Ovary (tissue), 9 donors: ENCODE data around the gene LAYN. TPM values are rescaled to one million over a fixed set of nuclear protein-coding genes. Genes with fewer than 3 reads are reported as not detected.

ENCODE experiments used
- DNase-seq, 5 donors: peaks; one replicate each; pipeline ENCODE4 v3.0.0-alpha.2; 2019 to 2020
- H3K27ac ChIP-seq, 2 donors: fragments of 200-600 bp; one replicate each; pipeline versions ENCODE4 v1.5.1 to v1.8.0; 2019 to 2022
- H3K27me3 ChIP-seq: fragments of 200-600 bp; one replicate; pipeline ENCODE4 v1.8.0; 2022
- H3K36me3 ChIP-seq: fragments of 200-600 bp; sonication (generic); one replicate; pipeline ENCODE4 v1.5.1; 2019
- H3K4me1 ChIP-seq: one replicate; pipeline ENCODE4 v1.8.1; 2013; ENCODE audit warnings: mild to moderate bottlenecking, moderate library complexity; ENCODE audit not compliant: insufficient read depth
- H3K4me3 ChIP-seq: fragments of 200-600 bp; sonication (generic); one replicate; pipeline ENCODE4 v1.5.1; 2017
- H3K9me3 ChIP-seq, 2 donors: fragments of 200-600 bp in 1 of 2; sonication (generic) in 1 of 2; one replicate each; pipeline versions ENCODE4 v1.5.1 to v1.8.1; 2013 to 2019; ENCODE audit warnings: mild to moderate bottlenecking in 1 of 2, moderate library complexity in 1 of 2
- EP300 ChIP-seq: sonication (generic); formaldehyde crosslinking; IDR thresholded peaks from one replicate; pipeline ENCODE4 v1.6.1; 2017; ENCODE audit warnings: antibody characterized with exemption
- POLR2A ChIP-seq: fragments of 450-650 bp; IDR thresholded peaks from one replicate; pipeline ENCODE4 v1.6.1; 2017; ENCODE audit warnings: antibody characterized with exemption, mild to moderate bottlenecking, moderate library complexity
- WGBS, 3 donors: extraction: QIAGEN DNeasy Blood & Tissue Kit in 1 of 3; methylation state at CpG; one replicate each; pipeline versions ENCODE4 v1.1.5 to v1.1.7; 2013 to 2017; 5-methylcytosine and 5-hydroxymethylcytosine counted together
- intact Hi-C, 4 donors: fragments of 100-400 bp; cut with DNase I; formaldehyde crosslinking; loops; one replicate each; pipeline versions ENCODE4 v1.11.0 to v1.15.1; 2022 to 2023
- polyA plus RNA-seq, 2 donors: library from polyadenylated mRNA; stranded (reverse); fragments of 200-250 nt in 1 of 2; fragments of 350-450 nt in 1 of 2; fragmentation: Illumina TruSeq in 1 of 2; extraction: RNeasy Lipid Tissue Mini Kit (QIAGEN cat#74804) in 1 of 2; gene quantifications; one replicate each; pipeline ENCODE4 v1.2.3, GENCODE V29; 2013 to 2014
- total RNA-seq, 7 donors: library from RNA; depleted of rRNA in 2 of 7; stranded (reverse); fragments of >200 nt in 2 of 7; fragmentation: NEBNext Ultra II Directional in 3 of 7; extraction: Animal tissue kit (Norgen Biotek cat#: 25700) in 3 of 7; gene quantifications; one replicate each; pipeline versions ENCODE4 v1.1.0 to v1.2.4, GENCODE V29; 2016 to 2023
- TF ChIP-seq, protein P1 (sequence below), 3 donors: fragments of 450-650 bp in 2 of 3; fragments of 200-600 bp in 1 of 3; IDR thresholded peaks; one replicate each; pipeline versions ENCODE4 v1.5.1 to v1.8.0; 2016 to 2022; ENCODE audit warnings: antibody characterized with exemption in 3 of 3, mild to moderate bottlenecking in 1 of 3
- donor health status: DM: no; HTN: no; CAD: no; lungs with moderate emphysema.
- donor health status: DM: no; HTN: no; CAD: no.
- donor health status: Bipolar disorder and iron deficiency.
- donor health status: DM: yes; HTN: yes; CAD: no.
- donor health status: DM: no; HTN: no; CAD: no.
- donor health status: DM: yes; HTN: yes; CAD: no.

LAYN gene
- total and polyA plus RNA-seq, 9 donors, result 17.8 to 45.7 (median 29.1) TPM

DNA sequence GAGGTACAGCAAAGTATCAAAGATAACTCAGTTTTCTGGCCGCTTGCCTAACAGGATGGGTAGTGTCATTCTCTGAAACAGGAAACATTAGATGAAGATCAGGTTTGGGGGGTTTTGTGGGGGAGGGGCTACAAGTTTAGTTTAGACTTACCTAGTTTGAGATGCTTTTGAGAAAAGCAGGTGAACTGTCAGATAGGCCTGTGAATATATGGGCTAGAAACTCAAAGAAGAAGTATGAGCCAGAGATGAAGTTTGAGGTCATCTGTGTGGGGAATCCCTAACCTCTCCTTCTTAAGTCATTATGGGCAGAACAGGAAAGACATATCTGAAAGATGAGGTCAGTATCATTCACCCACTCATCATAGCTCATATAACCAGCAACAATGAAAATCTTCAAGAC lies 14.0 kb upstream of the LAYN start:
- DNase-seq, result no peak
- Histone ChIP-seq H3K27me3 (no peaks in the 10 kb centered on the region), H3K27ac (no peak overlapping the region), H3K9me3 (no peaks in the 10 kb centered on the region), H3K4me3 (no peak overlapping the region), H3K4me1 (no peaks in the 10 kb centered on the region), H3K36me3 (no peaks in the 10 kb centered on the region)
- 86 to 95% (median 92%) methylated on average over 1 of the region's 1 CpG for WGBS, 3 donors
- TF ChIP-seq EP300 (no peak), POLR2A (no peak)
- TF ChIP-seq, protein P1, sequence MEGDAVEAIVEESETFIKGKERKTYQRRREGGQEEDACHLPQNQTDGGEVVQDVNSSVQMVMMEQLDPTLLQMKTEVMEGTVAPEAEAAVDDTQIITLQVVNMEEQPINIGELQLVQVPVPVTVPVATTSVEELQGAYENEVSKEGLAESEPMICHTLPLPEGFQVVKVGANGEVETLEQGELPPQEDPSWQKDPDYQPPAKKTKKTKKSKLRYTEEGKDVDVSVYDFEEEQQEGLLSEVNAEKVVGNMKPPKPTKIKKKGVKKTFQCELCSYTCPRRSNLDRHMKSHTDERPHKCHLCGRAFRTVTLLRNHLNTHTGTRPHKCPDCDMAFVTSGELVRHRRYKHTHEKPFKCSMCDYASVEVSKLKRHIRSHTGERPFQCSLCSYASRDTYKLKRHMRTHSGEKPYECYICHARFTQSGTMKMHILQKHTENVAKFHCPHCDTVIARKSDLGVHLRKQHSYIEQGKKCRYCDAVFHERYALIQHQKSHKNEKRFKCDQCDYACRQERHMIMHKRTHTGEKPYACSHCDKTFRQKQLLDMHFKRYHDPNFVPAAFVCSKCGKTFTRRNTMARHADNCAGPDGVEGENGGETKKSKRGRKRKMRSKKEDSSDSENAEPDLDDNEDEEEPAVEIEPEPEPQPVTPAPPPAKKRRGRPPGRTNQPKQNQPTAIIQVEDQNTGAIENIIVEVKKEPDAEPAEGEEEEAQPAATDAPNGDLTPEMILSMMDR (IDR thresholded peaks at IDR 0.05), result no peak
- intact Hi-C loops, result no loop called here

DNA sequence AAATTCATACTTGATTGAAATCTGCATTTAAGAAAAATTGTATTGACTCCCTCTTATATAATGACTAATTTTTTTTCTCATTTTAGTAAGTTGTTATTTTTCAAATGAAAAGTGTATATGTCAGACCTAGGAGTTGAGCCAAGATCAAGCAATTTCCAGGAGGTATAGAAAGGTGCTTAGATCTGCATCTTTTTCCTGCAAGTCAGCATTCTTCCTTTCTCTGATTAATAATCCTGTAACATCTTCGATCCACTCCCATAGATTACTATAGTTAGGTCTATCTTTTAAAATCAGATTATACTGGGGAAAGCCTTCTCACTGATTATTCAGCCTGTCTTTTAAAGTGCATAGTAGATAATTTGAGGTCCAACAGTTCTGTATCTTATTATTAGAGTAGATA lies 13.2 kb upstream of the LAYN start:
- no peaks in the 10 kb centered on the region for H3K9me3 ChIP-seq
- no peaks in the 10 kb centered on the region for H3K4me1 ChIP-seq
- no peak for DNase-seq
- 81 to 93% (median 85%) methylated on average over 1 of the region's 1 CpG for WGBS, 3 donors
- no peaks in the 10 kb centered on the region for H3K36me3 ChIP-seq
- H3K27me3 ChIP-seq, result no peaks in the 10 kb centered on the region
- intact Hi-C loops, result no loop called here
- TF ChIP-seq, protein P1 (IDR thresholded peaks at IDR 0.05), result no peak
- TF ChIP-seq POLR2A, result no peak
- no peak for TF ChIP-seq EP300
- H3K27ac ChIP-seq, result no peak overlapping the region
- no peak overlapping the region for H3K4me3 ChIP-seq

DNA sequence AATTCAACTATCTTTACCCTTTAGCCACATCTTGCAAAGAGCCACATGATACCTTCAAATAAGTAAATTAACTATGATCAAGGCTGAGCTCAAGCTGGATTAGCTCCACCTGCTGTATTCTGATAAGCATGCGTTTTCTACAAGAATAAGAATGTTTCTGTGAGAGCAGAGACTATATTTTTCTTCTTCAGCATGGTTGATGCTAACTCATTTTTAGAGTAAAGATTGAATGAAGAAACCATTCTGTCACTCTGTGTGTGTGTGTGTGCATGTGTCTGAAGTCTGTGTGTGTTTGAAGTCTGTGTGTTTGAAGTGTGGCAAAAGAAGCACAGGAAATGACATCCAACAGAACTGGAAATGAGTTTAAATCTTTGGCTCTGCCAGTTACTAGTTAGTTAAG lies 12.0 kb upstream of the LAYN start:
- Histone ChIP-seq H3K9me3 (no peaks in the 10 kb centered on the region), H3K27me3 (no peaks in the 10 kb centered on the region), H3K36me3 (no peaks in the 10 kb centered on the region), H3K4me3 (no peak overlapping the region), H3K27ac (no peak overlapping the region), H3K4me1 (no peaks in the 10 kb centered on the region)
- no peak for DNase-seq
- 11 to 18% (median 18%) methylated on average over 1 of the region's 1 CpG for WGBS, 3 donors
- intact Hi-C loops, result no loop called here
- TF ChIP-seq POLR2A, result no peak
- no peak for TF ChIP-seq EP300
- TF ChIP-seq, protein P1 (IDR thresholded peaks at IDR 0.05), result no peak

DNA sequence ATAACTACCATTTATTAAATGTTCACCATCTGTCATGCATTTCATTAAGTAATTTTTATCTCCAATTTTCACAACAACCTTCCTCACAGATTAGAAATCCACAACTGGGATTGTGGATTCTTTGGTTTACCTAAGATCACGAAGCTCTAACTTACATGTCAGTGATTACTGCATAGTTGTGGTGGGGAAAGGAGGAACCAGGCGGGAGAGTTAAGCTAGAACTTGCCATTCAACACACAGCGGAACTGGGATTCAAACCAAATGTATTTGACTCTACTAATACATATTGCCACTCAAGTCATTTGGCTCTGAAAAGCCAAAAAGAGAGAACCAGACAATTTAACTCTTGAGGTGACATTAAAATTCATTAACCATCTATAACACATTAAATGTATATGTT lies 10.4 kb upstream of the LAYN start:
- intact Hi-C loops, result no loop called here
- no peak overlapping the region for H3K4me3 ChIP-seq
- H3K9me3 ChIP-seq, result no peaks in the 10 kb centered on the region
- H3K36me3 ChIP-seq, result no peaks in the 10 kb centered on the region
- H3K27me3 ChIP-seq, result no peaks in the 10 kb centered on the region
- DNase-seq, result no peak
- 53 to 61% (median 59%) methylated on average over 3 of the region's 3 CpGs for WGBS, 3 donors
- no peaks in the 10 kb centered on the region for H3K4me1 ChIP-seq
- H3K27ac ChIP-seq, result no peak overlapping the region
- TF ChIP-seq, protein P1 (IDR thresholded peaks at IDR 0.05), result no peak
- TF ChIP-seq POLR2A (no peak), EP300 (no peak)

DNA sequence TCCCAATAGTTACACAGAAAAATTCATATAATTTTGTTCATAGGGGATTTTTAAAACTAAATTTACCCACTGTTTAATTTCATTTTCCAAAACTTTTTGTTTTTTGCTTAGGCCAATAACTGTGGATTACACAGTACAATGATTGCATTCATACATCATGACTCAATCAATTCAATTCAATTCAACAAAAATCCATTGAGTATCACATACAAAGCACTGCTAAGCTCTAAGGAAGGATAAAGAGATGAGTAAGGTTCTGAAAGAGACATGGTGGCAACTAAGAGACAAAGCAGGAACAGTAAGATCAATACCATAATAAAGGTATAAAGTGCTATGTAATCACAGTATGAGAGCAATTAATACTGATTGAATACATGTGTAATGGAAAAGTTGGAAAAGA lies 9.4 kb upstream of the LAYN start:
- intact Hi-C loops, result no loop called here
- Histone ChIP-seq H3K27ac (no peak overlapping the region), H3K36me3 (no peaks in the 10 kb centered on the region), H3K4me1 (no peaks in the 10 kb centered on the region), H3K4me3 (no peak overlapping the region), H3K9me3 (no peaks in the 10 kb centered on the region), H3K27me3 (no peaks in the 10 kb centered on the region)
- TF ChIP-seq, protein P1 (IDR thresholded peaks at IDR 0.05), result no peak
- TF ChIP-seq EP300 (no peak), POLR2A (no peak)
- DNase-seq, result no peak
